Stimulated activated CD4-positive, alpha-beta T cell treated with anti-CD3 and anti-CD28 coated beads, Interleukin-12 subunit alpha, Interleukin-12 subunit beta, amount 100 ng/mL, for 4 hours (primary cell): ENCODE results near the gene SKA1.
A peak's percentile ranks its signal among the peaks of the same experiment; 100 is the strongest.

Experiments used
- DNase-seq: peaks from one replicate; pipeline ENCODE4 v3.0.0-alpha.2; 2020

SKA1 gene, protein sequence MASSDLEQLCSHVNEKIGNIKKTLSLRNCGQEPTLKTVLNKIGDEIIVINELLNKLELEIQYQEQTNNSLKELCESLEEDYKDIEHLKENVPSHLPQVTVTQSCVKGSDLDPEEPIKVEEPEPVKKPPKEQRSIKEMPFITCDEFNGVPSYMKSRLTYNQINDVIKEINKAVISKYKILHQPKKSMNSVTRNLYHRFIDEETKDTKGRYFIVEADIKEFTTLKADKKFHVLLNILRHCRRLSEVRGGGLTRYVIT

DNA sequence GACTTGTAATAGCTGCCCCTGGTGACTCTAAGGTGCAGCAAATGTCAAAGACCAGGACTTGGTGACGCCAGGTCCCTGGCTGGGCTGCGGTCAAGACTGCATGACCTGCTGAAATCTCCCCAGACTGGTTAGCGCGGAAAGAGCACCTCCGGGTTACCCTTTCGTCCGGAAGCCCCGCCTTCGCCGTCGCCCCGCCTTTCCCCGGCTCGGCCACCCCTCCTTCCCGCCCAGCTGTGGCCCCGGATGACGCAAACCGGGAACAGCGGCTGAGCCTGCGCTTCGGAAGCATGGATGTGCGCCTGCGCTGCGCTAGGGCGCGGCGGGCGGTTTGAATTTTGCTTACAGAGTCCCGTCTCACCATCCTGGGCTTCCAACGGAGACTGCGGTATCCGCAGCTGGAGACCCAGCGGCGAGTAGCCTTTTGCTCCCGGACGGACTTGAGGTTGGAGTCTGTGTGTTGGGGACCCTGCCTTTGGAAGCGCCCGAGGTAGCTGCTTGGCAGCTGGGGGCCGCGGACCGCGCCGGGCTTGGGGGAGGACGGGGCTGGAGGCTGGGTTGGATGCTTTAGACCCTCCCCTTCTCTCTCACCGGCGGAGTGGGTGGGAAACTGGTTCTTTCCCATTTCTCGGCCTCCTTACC, at the start of gene SKA1:
SKA1 (plus strand) TSS at position 294 of the 639 bp plus-strand sequence. CDS start 785 bp downstream, outside the sequence.
- DNase-seq, result peak; percentile 89

DNA sequence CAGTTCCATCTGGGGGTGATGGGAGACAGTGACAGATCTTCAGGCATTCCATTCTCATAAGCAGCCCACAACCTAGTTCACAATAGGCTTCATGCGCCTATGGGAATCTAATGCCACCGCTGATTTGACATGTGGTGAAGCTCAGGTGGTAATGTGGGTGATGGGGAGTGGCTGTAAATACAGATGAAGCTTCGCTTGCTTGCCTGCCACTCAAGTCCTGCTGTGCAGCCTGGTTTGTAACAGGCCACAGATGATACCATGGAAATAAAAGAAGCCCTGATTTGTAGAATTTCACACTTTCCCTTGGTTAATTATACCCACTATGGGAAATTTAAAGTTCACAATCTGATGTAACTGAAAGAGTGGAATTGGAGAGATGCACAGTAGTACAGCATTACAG, 46.9 kb upstream of the SKA1 start:
- no peak for DNase-seq

DNA sequence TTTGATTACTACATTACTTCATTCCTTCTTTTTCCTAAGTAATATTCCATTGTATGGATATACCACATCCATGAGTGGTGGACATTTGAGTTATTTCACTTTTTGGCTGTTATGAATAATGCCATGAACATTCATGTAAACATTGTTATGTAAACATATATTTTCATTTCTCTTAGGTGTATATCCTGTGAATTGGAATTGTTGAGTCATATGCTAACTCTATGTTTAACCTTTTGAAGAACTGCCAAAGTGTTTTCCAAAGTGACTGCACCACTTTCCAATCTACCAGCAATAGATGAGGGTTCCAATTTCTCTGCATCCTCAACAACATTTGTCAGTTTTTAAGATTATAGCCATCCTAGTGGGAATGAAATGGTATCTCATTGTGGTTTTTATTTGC, 44.7 kb upstream of the SKA1 start:
- no peak for DNase-seq

DNA sequence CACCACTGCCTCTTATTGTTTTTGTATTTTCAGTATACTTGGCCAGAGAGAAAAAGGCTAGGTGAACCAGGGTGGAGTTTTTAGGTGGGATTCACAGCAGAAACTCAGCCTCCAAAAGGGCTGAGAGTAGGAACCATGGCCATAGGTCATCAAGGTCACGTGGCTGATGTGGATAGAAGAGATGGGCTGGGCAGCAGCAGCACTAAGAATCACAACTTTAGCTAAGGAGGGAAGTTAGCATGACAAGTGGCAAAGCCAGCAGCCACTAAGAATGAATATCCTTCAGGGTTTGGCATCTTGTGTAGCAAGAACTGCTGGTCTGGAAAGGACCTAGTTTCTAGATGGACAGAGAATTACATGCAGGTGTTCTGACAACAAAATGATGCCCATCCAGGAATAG, 43.2 kb upstream of the SKA1 start:
- no peak for DNase-seq

DNA sequence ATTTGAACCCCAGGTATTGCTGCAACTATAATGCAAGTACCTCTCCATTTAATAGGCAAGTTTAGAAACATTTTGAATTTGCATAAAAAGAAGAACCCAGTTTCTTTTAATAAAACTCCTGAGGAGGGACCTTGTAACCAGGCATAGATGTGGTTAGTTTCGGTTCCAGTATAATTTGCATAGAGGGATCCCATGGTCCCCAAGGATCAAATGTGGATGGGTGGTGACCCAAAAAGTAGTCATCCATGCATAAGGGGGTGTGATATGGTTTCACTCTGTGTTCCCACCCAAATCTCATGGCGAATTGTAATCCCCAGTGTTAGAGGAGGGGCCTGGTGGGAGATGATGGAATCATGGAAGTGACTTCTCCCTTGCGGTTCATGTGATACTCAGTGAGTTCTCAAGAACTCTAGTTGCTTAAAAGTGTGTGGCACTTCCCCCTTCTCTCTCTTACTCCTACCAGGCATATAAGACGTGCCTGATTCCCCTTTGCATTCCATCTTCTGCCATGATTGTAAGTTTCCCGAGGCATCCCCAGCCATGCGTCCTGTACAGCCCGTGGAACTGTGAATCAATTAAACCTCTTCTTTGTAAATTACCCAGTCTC, 40.2 kb upstream of the SKA1 start:
- no peak for DNase-seq

DNA sequence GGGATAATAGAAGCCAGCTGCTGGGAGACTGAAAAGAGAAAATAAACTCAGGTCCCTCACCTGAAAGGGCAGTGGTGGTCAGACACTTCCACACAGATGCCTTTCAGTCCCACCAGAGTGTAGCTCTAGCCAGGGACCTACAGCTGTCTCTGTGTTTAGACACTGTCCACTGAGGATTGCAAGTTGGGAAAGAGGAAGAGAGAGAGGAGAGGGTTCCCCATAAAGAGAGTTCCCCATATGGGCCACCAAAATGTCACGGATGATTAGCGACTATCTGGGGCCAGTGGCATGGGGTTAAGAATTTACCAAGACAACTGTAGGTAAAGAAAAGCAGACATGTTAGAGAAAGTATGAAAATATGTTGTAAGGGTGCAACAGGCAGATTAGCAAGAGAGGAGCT, 36.7 kb upstream of the SKA1 start:
- no peak for DNase-seq

DNA sequence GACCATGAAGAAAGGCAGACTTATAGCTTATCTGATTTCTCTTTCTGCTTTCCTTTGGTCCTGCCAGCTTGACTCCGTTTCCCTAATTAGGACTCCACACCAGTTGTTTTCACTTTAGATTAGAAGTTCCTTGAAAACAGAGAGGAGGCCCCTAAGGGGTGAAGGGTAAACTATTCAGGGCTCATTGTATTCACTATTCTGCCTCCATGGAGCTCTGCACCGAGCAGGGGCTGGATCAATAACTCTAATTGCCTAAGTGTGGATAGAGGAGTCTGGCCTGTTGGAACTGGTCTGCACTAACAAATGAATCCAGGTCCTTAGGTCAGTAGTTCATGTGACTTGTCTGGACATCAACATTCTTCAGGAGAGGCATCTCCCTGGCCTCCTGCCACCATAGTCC, 36.1 kb upstream of the SKA1 start:
- DNase-seq, result no peak

DNA sequence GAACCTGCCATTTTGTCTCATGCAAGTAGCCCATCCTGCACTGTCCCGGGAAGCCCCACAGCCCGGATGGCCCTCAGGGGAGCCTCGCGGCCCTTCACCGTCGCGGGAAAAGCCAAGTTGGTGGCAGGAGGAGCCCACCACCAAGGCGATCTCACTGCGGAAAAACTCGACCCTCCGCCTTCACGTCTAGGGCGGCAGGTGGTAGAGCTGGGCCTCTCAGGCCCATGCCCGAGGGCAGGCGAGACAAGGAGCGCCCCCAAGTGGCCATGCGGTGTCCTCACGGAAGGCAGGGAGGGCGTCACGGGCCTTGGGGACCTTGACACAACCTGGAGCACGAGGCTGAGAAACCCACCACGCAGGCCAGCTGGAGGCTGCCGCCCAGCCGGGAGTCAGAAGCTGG, 34.8 kb upstream of the SKA1 start:
- no peak for DNase-seq

DNA sequence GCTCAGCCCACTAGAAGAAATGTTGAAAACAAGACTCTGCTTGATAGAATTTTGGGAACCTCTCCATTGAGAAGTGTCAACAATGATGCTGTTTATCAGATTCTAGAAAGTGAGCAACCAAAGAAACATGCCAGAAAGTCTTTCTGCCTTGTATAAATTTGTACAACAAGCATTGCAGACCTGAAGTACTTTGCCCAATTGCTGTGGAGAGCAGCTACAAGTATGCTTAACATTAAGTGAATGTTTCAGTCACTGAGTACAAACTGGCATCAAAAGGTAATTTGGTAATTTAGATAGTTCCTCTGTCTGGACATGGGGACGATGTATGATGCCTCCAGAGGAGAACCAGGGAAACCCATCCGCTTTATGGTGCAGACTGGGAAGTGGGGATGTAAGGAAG, 33.4 kb upstream of the SKA1 start:
- no peak for DNase-seq

DNA sequence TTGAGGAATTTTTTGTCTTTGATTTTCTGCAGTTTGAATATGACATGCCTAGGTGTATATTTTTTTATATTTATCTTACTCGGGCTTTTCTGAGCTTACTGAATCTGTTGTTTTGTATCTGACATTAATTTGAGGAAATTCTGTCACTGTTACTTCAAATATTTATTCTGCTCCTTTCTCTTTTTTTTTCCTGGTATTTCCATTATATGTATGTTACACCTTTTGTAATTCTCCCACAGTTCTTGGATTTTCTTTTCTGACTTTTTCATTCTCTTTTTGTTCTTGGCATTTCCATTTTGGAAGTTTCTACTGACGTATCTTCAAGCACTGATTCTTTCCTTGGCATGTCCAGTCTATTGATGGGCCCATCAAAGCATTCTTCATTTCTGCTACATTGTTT, 24.1 kb upstream of the SKA1 start:
- DNase-seq, result no peak

DNA sequence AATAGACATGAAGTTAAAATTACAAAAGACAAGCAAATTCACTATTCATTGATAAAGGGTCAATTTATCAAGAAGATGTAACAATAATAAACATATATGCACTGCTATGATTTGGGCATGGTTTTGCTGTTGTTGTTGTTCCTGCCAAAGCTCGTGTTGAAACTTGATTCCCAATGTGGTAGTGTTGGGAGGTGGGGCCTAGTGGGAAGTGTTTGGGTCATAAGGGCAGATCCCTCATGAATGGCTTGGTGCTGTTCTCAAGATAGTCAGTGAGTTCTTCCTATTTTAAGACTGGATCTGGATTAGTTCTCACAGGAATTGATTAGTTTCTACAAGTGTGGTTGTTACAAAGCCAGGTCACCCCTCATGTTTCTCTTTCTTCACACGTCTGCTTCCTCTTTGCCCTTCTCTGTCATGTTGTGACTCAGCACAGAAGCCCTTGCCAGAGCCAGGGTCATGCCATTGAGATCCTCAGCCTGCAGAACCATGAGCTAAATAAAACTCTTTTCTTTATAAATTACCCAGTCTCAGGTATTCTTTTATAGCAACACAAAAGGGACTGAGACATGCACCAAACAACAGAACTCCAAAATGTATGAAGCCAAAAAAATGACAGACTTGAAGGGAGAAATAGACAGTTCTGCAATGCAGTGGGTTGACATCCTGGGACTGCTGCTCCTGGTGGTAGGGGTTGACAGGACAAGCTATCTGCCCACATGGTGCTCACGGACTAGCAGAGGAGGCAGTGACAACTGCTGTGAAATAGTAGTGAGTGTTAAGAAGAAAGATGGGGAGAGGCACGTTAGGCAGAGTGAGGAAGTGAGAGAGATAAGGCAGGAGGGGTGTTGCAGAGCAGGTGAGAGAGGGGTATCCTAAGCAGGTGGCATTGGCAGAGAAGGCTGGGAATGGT, 18.6 kb upstream of the SKA1 start:
- no peak for DNase-seq

DNA sequence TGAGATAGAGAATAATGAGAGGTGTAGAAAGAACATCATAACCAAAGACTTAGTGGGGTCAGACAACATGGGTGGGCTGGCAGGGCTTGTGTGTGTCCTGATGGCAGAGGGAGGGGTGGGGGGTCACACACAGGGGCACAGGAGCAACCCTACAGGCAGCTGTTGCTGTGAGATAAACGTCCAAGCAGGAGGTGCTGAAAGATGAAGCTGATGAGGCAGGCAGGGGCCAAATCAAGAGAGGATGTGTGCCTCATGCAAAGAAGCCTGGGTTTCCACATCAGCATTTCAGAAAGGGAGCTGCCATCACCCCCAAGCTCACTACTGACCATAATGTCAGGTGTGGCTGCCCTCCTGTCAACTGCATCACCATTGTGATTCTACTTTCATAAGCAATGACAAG, 16.0 kb upstream of the SKA1 start:
- DNase-seq, result no peak

DNA sequence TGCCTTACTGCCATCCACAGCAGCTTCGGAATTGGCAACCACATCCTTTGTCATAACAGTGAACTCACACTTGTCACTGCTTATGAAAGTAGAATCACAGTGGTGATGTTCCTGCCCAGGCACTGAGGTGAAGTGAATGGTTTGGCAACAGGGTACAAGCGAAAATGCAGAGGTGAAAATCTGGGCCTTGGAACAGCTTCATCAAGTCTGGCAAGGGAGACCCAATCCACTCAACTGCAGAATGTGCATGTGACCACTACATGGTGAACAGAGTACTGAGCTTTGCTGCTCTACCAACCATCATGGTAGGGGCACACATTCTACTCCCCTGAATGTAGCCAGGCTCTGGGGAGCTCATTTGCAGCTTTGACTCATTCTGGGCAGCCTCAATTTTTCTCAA, 15.0 kb upstream of the SKA1 start:
- no peak for DNase-seq

DNA sequence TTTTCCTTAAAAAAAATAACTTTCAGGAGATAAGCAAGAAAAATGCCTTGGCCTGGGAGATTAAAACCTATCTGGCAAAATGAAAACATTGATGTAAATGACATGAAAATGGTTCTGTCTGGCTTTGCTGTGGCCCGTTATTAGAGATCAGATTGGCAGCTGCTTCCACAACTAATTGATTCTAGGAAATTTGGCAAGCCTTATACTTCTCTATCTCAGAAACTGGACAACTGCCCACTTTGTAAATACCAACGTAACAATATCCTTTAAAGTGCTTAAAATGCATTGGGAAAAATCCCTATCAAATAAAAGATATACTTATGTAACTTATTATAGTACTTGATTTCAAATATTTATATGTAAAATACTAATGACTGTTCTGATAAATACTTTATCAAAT, 14.2 kb upstream of the SKA1 start:
- DNase-seq, result no peak

DNA sequence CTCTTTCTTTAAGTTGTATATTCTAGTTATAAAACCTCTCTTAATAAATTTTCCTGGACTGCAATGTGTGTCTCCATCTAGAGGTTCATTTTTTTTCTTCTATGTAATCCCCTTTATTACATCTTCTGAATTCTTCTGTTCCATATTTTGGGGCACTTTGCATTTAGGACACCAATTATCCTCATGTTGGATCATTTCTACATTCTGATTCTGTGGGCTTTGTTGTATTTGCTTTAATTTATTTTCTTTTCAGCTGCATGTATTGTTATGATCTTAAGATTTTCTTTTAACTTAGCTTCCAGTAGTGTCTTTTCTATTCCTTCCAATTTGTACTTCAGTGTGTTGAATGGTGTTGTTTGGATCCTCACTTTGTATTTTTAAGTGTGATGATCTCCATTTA, 5.2 kb upstream of the SKA1 start:
- no peak for DNase-seq

DNA sequence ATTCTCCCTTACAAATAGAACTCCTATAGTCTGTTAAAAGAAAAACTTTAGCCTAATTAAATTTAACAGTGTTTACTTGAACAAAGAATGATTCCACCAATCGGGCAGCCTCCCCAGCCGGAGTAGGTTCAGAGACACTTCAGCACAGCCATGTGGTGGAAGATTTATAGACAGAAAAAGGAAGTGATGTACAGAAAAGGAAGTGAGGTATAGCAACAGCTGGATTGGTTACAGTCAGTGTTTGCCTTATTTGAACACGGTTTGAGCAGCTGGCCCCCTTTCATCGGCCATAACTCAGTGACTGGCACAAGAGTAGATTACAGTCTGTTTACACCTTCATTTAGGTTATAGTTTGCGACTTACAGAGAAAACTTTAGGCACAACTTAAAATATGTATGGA, 2.1 kb upstream of the SKA1 start:
- DNase-seq, result no peak

DNA sequence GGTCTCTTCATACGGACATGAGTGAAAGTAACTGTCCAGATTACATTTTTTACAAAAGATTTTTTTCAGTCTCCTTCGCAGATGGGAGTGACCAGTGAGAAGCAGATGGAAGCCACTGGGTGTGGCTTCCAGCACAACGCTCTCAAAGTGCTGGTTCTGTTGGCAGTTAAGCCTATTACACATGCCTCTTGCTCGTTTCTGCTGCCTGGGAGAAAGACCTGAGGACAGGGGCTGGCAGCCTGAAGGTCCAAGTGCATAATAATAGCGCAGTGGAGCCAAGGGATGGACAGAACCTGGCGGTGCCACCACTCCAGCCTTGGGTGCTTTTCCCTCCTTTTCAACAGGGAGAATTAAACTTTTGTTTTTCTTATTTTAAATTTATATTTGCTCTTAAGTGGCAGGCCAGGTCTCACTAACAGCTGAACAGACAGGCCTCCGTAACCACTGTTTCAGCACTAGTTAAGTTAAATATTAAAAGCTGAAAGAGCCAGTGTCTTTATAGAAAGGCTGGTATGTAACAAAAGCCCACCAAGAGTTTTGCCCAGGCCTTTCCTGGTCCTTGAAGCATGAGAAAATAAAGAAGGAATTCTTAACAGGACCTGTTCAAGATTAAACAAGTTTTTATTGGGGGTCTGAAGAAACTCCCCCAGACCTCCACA, 1.2 kb upstream of the SKA1 start:
- no peak for DNase-seq

DNA sequence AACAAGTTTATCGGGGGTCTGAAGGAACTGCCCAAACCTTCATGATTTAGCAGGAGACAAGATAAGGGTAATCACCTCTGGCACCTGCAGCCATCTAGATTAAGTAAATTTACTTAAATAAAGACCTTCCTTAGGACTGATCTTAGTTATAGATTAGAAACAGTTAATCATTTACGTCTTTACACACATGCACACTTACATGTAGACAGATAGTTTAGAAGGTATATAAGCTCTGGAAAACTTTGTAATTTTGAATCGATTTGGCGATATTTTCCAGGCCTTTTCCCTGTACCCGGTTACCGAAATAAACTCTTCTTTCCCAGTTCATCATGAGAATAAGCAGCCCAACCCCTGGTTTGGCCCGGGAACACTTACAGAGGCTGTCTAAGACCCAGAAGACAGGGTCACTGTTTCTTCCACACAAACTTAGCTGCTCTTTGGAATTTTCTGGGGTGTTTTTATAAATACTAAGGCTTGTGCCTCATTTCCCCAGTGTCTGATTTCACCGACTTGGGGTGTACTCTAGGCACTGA, 560 bp upstream of the SKA1 start:
- DNase-seq, result no peak

DNA sequence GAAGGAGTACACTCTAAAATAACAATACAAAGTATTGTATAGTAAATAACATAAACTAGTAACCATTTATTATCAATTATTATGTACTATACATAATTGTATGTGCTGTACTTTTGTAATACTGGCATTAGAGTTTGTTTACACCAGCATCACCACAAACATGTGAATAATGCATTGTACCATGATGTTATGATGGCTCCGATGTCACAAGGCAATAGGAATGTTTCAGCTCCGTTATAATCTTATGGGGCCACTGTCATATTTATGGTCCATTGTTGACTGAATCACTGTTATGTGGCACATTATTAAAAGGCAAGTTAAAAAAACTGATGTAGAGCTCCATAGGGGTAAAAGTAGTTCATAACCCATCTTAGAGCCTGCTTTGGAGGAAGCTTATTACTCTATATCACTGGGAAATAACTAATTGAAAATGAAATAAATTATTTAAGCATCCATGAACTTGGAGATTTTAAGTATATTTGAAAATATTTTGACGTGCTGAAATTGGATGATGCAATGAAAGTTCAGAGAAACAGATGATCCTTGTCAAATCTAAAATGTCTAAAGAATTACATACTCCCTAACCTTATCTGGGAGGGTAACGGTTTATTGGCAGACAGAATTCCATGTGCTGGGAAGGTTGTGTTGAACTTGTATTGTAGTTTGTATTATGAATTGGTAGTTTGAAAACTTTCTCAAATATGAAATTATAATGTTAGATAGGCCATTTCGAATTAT, 2.4 kb downstream of the SKA1 start:
- no peak for DNase-seq

DNA sequence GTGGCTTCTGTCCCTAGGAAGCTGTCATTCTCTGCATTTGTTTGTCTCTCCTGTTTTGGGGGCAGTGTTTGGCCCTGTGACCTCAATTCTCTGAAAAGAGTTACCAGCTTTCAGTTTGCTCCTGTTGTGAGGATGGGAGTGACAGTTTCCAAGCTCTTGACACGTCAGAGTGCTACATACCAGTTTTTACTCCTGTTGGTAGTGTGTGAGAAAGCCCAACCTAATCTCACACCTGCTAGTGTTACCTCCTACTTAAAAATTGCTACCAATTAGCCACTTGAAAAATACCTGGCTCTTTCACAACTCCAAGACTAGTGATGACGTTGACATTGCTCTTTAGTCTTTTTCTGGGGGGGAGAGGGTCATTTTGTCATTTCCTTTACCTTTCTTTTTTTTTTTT, 14.1 kb downstream of the SKA1 start:
- no peak for DNase-seq

DNA sequence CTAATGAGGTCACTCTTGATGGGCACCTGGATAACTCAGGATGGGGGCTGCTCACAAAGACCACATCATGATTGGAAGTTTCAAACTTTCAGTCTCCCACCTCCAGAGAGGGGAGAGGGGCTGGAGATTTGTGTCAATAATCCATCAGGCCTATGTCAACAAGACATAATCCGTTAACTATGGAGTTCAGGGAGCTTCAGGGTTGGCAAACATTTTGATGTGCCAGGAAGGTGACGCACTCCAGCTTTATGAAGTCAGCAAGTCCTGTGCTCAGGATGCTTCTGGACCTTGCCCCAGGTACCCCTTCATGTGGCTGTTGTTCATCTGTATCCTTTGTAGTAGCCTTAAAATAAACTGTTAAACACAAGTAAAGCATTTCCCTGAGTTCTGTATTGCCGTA, 19.0 kb downstream of the SKA1 start:
- no peak for DNase-seq

DNA sequence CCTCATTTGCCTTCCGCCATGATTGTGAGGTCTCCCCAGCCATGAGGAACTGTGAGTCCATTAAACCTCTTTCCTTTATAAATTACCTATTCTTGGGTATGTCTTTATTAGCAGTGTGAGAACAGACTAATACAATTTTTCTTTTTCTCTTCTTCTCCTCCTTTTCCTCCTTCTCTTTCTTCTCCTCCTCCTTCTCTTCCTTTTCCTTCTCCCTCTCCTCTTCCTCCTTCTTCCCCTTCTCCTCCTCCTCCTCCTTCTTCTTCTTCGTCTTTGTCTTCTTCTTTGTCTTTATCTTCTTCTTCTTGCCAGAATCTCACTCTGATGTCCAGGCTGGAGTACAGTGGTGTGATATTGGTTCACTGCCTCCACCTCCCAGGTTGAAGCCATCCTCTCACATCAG, 20.2 kb downstream of the SKA1 start:
- DNase-seq, result no peak
